ENCODE results near the gene CYP24A1.

Gene CYP24A1

DNA sequence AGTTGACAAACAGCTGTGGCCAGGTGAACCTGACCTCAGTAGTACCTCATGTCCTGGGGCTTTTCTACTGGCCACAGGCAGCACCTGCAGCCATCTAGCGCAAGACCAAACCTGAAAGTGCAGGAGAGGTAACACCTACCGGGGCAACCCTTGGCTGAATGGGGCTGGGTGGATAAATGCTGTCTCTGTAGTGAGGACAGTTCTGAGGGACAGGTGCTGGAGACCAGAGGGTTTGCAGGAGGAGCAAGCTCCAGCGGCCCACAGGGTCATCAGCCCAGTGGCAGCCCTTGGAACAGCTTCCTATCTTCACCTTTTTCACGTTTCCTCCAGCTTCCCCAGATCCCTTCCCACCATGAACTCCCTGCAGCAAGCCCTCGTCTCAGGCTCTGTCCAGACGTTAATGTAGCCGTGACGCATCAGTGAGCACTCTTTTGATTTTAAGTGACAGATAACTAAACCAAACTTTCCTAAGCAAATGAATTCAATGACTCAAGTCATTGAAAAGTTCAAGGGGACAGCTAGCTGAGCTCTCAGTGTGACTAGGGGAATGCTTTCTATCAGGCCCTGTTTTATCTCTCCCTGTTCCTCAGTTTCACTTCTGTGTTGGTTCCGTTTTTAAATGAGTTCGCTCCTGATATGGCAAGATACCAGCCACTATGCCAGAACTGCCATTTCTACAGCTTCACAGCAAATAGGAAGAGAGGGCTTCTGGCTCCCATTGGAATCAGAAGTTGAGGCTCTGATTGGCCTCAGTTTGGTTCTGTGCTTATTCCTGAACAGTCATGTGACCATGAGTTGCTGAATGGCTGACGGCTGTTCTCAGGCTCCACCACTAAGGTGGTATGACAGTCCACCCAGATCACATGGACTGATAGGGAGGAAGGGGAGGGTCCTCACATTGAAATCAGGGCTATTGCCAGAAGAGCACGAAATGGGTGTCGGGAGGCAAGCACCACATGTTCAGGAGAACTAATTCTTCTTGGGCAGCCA lies 22.0 kb upstream of the CYP24A1 start:
- H3K36me3 ChIP-seq (replicated peaks) = no peaks in the 10 kb centered on the region
- no peaks in the 10 kb centered on the region for H3K27me3 ChIP-seq (replicated peaks)
- no peak for DNase-seq
- H3K27ac ChIP-seq = no peak overlapping the region
- TF ChIP-seq, protein P1, sequence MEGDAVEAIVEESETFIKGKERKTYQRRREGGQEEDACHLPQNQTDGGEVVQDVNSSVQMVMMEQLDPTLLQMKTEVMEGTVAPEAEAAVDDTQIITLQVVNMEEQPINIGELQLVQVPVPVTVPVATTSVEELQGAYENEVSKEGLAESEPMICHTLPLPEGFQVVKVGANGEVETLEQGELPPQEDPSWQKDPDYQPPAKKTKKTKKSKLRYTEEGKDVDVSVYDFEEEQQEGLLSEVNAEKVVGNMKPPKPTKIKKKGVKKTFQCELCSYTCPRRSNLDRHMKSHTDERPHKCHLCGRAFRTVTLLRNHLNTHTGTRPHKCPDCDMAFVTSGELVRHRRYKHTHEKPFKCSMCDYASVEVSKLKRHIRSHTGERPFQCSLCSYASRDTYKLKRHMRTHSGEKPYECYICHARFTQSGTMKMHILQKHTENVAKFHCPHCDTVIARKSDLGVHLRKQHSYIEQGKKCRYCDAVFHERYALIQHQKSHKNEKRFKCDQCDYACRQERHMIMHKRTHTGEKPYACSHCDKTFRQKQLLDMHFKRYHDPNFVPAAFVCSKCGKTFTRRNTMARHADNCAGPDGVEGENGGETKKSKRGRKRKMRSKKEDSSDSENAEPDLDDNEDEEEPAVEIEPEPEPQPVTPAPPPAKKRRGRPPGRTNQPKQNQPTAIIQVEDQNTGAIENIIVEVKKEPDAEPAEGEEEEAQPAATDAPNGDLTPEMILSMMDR (IDR thresholded peaks at IDR 0.05; ENCODE audit: low read depth, low read length, missing control alignments) = no peak
- in situ Hi-C loops (cut with HindIII; ENCODE audit: low pct_ligation_motif_present, low sequenced_read_pairs) = loop anchor here (10.0 kb wide), 1 partner anchor 91 kb away; no protein-coding TSS in a partner anchor
- H3K4me3 ChIP-seq (ENCODE audit: low read depth, low read length) = no peak overlapping the region

DNA sequence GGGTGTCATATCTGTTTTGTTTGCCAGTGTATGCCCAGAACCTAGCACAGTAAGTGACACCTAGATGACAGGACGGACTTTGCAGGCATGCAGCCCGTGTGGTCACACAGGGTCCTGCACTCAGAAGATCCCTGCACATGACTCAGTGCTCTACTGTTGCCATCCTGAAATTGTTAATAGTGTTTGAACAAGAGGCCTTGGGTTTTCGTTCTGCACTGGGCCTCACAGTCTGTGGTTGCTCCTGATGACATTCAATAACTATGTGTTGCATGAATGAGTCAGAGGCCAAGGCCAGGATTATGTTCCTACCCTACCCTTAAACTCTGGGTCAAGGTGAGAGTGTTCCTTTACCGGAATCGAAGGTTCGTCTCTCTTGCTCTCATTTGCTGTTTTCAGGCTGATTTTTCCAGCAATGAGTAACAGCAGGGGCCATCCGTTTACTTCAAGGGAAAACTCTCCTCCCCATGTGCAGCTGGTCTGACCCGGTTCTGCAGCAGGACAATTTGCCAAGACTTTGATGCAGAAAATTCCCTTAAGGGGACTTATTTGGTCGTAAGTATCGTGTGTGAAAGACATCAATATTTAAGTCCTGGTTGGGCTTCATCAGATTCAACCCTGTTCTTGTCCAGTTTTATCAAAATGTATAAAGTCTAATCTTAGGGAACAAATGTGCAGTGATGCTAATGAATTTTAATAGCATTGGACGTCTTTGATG lies 21.1 kb upstream of the CYP24A1 start:
- Histone ChIP-seq H3K4me3 (ENCODE audit: low read depth, low read length) (no peak overlapping the region), H3K27me3 (replicated peaks) (no peaks in the 10 kb centered on the region), H3K27ac (no peak overlapping the region), H3K36me3 (replicated peaks) (no peaks in the 10 kb centered on the region)
- DNase-seq = peak; percentile 9
- in situ Hi-C loops (cut with HindIII; ENCODE audit: low pct_ligation_motif_present, low sequenced_read_pairs) = loop anchor here (10.0 kb wide), 1 partner anchor 90 kb away; no protein-coding TSS in a partner anchor
- TF ChIP-seq, protein P1 (IDR thresholded peaks at IDR 0.05; ENCODE audit: low read depth, low read length, missing control alignments) = peak; percentile 54

DNA sequence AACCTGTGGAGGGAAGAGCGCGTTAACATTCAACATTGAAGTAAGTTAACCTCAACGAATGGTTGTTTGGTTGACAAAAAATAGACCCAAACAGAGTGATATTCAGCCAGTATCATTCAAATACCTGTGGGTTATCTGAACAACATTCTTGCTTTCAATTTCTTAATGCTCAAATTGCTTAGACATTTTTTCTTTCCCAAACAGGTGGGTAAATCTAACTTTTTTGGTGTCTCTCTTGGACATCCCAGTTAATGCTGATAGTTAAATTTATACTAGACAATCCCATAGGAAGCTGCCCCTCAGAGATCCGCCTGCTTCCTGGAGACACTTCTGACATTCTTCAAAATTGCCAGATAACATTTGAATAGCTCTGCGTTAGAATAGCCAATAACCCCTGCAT lies 20.0 kb upstream of the CYP24A1 start:
- Histone ChIP-seq H3K36me3 (replicated peaks) (no peaks in the 10 kb centered on the region), H3K27ac (no peak overlapping the region), H3K4me3 (ENCODE audit: low read depth, low read length) (no peak overlapping the region), H3K27me3 (replicated peaks) (no peaks in the 10 kb centered on the region)
- in situ Hi-C loops (cut with HindIII; ENCODE audit: low pct_ligation_motif_present, low sequenced_read_pairs) = loop anchor here (10.0 kb wide), 1 partner anchor 89 kb away; no protein-coding TSS in a partner anchor
- no peak for DNase-seq
- TF ChIP-seq, protein P1 (IDR thresholded peaks at IDR 0.05; ENCODE audit: low read depth, low read length, missing control alignments) = no peak

DNA sequence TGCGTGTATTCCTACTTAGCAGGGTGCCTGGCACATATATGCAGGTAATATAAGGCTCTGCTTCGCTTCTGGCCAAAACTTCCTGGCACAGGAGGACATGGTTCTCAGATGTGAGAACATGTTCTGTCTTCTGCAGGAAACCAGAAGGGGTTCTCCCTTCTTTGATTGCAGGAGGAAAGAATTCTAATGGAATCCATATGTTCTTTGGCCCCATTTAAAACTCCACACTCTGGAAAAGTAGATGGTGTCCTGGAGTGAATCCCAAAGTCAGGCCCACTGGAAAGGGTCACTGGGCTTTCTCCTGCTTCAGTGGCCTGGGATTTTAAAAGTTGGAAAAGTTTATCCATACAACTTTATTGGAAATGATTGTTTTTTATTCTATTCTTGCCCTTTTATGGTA lies 16.4 kb upstream of the CYP24A1 start:
- no peak for DNase-seq
- Histone ChIP-seq H3K27ac (no peak overlapping the region), H3K4me3 (ENCODE audit: low read depth, low read length) (no peak overlapping the region), H3K36me3 (replicated peaks) (no peaks in the 10 kb centered on the region), H3K27me3 (replicated peaks) (no peaks in the 10 kb centered on the region)
- TF ChIP-seq, protein P1 (IDR thresholded peaks at IDR 0.05; ENCODE audit: low read depth, low read length, missing control alignments) = no peak
- in situ Hi-C loops (cut with HindIII; ENCODE audit: low pct_ligation_motif_present, low sequenced_read_pairs) = loop anchor here (10.0 kb wide), 1 partner anchor 85 kb away; no protein-coding TSS in a partner anchor

DNA sequence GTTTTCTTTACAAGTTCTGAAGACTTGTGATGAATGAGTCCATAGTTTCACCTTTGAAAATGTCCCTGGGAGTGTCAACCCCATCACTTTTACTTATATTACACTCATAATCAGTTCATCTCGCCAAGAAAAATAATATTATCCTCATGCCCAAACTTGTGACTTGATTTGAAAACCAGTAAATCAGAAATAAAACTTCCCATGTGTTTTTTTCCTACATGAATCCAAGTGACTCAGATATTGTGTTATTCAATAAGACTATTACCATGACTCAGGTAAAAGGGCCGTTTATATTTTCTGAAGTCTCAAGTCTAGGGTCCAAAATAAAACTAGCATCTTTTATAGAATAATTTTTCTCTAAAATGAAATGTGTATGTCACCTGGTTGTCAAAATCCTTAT lies 15.8 kb upstream of the CYP24A1 start:
- H3K4me3 ChIP-seq (ENCODE audit: low read depth, low read length) = no peak overlapping the region
- TF ChIP-seq, protein P1 (IDR thresholded peaks at IDR 0.05; ENCODE audit: low read depth, low read length, missing control alignments) = no peak
- no peaks in the 10 kb centered on the region for H3K27me3 ChIP-seq (replicated peaks)
- no peaks in the 10 kb centered on the region for H3K36me3 ChIP-seq (replicated peaks)
- no peak for DNase-seq
- in situ Hi-C loops (cut with HindIII; ENCODE audit: low pct_ligation_motif_present, low sequenced_read_pairs) = loop anchor here (10.0 kb wide), 1 partner anchor 85 kb away; no protein-coding TSS in a partner anchor
- H3K27ac ChIP-seq = no peak overlapping the region

Data from brain microvascular endothelial cell (primary cell).